ENCODE data around the gene RPS6KA4. TPM values are rescaled to one million over a fixed set of nuclear protein-coding genes. Genes with fewer than 3 reads are reported as not detected.
A peak's percentile ranks its signal among the peaks of the same experiment; 100 is the strongest.

The RPS6KA4 gene
- total RNA-seq, 1 experiment from 2014 or later, result 148 TPM

DNA sequence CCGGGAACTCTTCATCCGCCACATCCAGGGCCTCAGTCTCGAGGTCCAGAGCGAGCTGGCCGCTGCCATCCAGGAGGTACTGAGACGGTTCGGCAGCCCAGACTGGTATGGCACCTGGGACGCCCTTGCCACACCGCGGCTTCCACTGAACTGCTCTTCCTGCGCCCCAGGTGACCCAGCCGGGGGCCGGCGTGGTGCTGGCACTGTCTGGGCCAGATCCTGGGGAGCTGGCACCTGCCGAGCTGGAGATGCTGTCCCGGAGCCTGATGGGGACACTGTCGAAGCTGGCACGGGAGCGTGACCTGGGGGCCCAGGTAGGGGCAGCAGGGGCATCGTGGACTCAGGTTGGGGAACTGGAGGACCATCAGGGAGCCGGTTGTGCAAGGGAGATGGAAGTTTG lies 17.5 kb upstream of the RPS6KA4 start:
- POLR2A ChIA-PET (ENCODE audit: unreplicated experiment), result no interaction called here

DNA sequence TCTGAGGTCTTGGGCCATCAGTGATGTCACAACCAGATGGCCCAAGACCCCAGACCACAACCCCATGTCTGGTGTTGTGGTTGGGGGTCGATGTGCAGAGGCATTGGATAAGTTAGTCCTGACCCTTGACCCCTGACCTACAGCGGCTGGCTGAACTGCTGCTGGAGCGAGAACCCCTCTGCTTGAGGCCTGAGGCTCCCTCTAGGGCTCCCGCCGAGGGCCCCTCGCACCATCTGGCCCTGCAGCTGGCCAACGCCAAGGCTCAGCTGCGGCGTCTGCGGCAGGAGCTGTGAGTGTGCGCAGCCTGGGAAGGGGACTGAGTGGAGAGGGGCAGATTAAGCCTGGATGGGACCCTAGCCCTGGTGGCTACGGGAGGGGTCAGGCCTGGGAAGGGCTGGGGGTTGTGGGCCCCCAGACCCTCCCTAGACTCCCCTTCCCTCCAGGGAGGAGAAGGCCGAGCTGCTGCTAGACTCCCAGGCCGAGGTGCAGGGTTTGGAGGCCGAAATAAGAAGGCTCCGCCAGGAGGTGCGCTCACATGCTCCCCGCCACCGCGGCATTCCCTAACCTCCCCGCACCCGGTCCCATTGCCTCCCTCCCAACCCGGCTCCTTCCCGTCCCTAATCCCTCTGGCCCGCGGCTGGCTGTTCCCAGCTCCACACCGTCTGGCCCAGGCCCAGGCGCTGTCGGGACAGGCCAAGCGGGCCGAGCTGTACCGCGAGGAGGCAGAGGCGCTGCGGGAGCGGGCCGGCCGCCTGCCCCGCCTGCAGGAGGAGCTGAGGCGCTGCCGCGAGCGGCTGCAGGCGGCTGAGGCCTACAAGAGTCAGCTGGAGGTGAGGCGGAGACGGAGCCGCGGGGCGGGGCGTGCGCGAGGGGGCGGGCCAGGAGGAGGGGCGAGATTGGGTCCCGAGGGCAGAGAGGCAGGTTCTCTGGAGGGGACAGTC lies 16.8 kb upstream of the RPS6KA4 start:
- ChIA-PET POLR2A (ENCODE audit: unreplicated experiment) (interaction anchor here (0.6 to 0.7 kb wide), 4 partner anchors 13 to 1678 kb away, joined by 3 to 7 read pairs (median 4); partner anchors contain the start of genes PRDX5 and TRMT112), CTCF (interaction anchor here (0.6 to 1.5 kb wide), 10 partner anchors 11 to 793 kb away, joined by 3 to 27 read pairs (median 6); partner anchors contain the start of genes PRDX5 and TRMT112)
- H3K4me3 ChIP-seq (ENCODE audit: low read length), result peak overlapping the region; percentile 65
- H2AFZ ChIP-seq (ENCODE audit: low read length), result peak overlapping the region; percentile 84
- H3K9ac ChIP-seq (ENCODE audit: low read length), result peak overlapping the region; percentile 69
- no peaks in the 10 kb centered on the region for H3K36me3 ChIP-seq (ENCODE audit: low read depth, low read length)
- intact Hi-C loops (cut with micrococcal nuclease), result no loop called here
- no peaks in the 10 kb centered on the region for H3K79me2 ChIP-seq (ENCODE audit: low read length)
- no peaks in the 10 kb centered on the region for H4K20me1 ChIP-seq (ENCODE audit: low read length)
- DNase-seq, result peak; percentile 96
- ATAC-seq, result peak; percentile 96
- TF ChIP-seq EZH2phosphoT487 (IDR thresholded peaks at IDR 0.05; ENCODE audit: borderline replicate concordance, low read length) (no peak), EZH2 (IDR thresholded peaks at IDR 0.05; ENCODE audit: low read length, unreplicated experiment) (no peak)
- TF ChIP-seq, protein P1, sequence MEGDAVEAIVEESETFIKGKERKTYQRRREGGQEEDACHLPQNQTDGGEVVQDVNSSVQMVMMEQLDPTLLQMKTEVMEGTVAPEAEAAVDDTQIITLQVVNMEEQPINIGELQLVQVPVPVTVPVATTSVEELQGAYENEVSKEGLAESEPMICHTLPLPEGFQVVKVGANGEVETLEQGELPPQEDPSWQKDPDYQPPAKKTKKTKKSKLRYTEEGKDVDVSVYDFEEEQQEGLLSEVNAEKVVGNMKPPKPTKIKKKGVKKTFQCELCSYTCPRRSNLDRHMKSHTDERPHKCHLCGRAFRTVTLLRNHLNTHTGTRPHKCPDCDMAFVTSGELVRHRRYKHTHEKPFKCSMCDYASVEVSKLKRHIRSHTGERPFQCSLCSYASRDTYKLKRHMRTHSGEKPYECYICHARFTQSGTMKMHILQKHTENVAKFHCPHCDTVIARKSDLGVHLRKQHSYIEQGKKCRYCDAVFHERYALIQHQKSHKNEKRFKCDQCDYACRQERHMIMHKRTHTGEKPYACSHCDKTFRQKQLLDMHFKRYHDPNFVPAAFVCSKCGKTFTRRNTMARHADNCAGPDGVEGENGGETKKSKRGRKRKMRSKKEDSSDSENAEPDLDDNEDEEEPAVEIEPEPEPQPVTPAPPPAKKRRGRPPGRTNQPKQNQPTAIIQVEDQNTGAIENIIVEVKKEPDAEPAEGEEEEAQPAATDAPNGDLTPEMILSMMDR (conservative IDR thresholded peaks at IDR 0.05; ENCODE audit: low read depth, low read length), result peak; percentile 61
- H3K4me1 ChIP-seq (ENCODE audit: insufficient read depth, low read length), result peaks cover 8% of the 10 kb centered on the region
- no peaks in the 10 kb centered on the region for H3K27me3 ChIP-seq (ENCODE audit: low read length)
- 0 out of 2 replicates have a peak overlapping the region, but pooled peaks have one; percentile 12 for H3K27ac ChIP-seq (ENCODE audit: low read length)
- H3K4me2 ChIP-seq (ENCODE audit: low read length), result peak overlapping the region; percentile 87
- H3K9me2 ChIP-seq (replicated peaks; ENCODE audit: low read length), result no peaks in the 10 kb centered on the region
- H3K9me3 ChIP-seq (ENCODE audit: low read length), result no peaks in the 10 kb centered on the region
- TSS peak; percentile 94 for BruUV-seq (replicated peaks)
- H3F3A ChIP-seq (ENCODE audit: low read length, unreplicated experiment), result no peaks in the 10 kb centered on the region

More for the DNA sequence above, 17.5 kb upstream of the RPS6KA4 start:
- Histone ChIP-seq H2AFZ (ENCODE audit: low read length) (no peak overlapping the region), H3K9me2 (replicated peaks; ENCODE audit: low read length) (no peaks in the 10 kb centered on the region), H3K4me1 (ENCODE audit: insufficient read depth, low read length) (peaks cover 6% of the 10 kb centered on the region), H3K4me2 (ENCODE audit: low read length) (no peak overlapping the region), H3K9ac (ENCODE audit: low read length) (no peak overlapping the region), H3K27me3 (ENCODE audit: low read length) (no peaks in the 10 kb centered on the region), H4K20me1 (ENCODE audit: low read length) (no peaks in the 10 kb centered on the region), H3K27ac (ENCODE audit: low read length) (no peak overlapping the region), H3F3A (ENCODE audit: low read length, unreplicated experiment) (no peaks in the 10 kb centered on the region), H3K9me3 (ENCODE audit: low read length) (no peaks in the 10 kb centered on the region), H3K36me3 (ENCODE audit: low read depth, low read length) (no peaks in the 10 kb centered on the region), H3K79me2 (ENCODE audit: low read length) (no peaks in the 10 kb centered on the region), H3K4me3 (ENCODE audit: low read length) (no peak overlapping the region)
- CTCF ChIA-PET, result interaction anchor here (0.8 to 1.4 kb wide), 3 partner anchors 14 to 24 kb away, joined by 3 to 27 read pairs (median 22); partner anchors contain the start of genes PRDX5 and TRMT112
- intact Hi-C loops (cut with micrococcal nuclease), result no loop called here
- BruUV-seq (replicated peaks), result no TSS peak
- no peak for ATAC-seq
- DNase-seq, result no peak
- TF ChIP-seq EZH2 (IDR thresholded peaks at IDR 0.05; ENCODE audit: low read length, unreplicated experiment) (no peak), EZH2phosphoT487 (IDR thresholded peaks at IDR 0.05; ENCODE audit: borderline replicate concordance, low read length) (no peak)
- TF ChIP-seq, protein P1 (conservative IDR thresholded peaks at IDR 0.05; ENCODE audit: low read depth, low read length), result no peak

All from PC-3 (cell line).